SK-N-SH (cell line): ENCODE measurements around the gene GNB5.

ENCODE experiments used
- FOXM1 ChIP-seq: IDR thresholded peaks from 2 replicates; pipeline ENCODE4 v1.4.0; 2012; ENCODE audit warnings: low read depth, mild to moderate bottlenecking
- SIN3A ChIP-seq: IDR thresholded peaks from 2 replicates; pipeline ENCODE4 v1.6.1; 2012; ENCODE audit warnings: low read depth, mild to moderate bottlenecking, low read length, moderate library complexity, borderline replicate concordance
- SMC3 ChIP-seq: IDR thresholded peaks from 2 replicates; pipeline ENCODE4 v1.6.1; 2012; ENCODE audit warnings: low read depth, low read length, improper control_type of control experiment
- TCF12 ChIP-seq: IDR thresholded peaks from 2 replicates; pipeline ENCODE4 v1.4.0; 2012

DNA sequence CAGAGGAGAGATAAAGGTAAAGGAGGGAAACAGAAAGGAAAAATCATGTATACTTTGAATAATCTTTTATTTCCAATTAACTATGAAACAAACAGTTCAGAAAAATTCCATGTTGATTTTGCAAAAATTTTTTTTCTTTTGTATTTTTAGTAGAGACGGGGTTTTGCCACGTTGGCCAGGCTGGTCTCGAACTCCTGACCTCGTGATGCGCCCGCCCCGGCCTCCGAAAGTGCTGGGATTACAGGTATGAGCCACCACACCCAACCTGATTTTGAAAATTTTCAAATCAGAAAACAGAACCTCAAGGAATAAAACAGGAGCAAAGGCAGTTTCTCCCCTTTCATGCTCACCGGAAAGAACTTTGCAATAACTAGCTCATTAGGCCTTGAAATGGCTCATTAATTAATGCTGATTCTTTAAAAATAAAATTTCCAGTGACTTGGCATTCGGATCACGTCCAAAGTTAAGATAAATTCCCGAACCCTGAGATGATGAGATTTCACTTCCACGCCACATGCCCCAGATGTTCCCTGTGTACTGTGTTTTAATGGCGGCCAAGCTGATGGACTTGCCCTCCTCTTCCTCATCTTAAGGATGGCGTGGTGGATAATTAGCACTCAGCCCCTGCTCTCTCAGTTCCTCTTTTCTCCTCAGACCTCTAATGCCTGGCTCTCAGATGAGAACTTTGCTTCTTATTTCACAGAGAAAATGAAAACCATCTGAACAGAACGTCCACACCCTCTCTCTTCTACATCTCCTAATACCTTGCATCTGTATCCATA is 89.5 kb downstream of the GNB5 start:
- TF ChIP-seq FOXM1 (no peak), SMC3 (no peak), TCF12 (no peak), SIN3A (no peak)
